ENCODE results near the gene KHDC4.

- TF ChIP-seq EZH2 (IDR thresholded peaks at IDR 0.05; ENCODE audit: low read depth) = no peak
- TF ChIP-seq CTCF (conservative IDR thresholded peaks at IDR 0.05) = no peak
Measured at GRCh38 chr1:155873860-155874259, 60.4 kb downstream of the KHDC4 start.

All from PC-9 (cell line).